OCI-LY1 (cell line): ENCODE results near the gene SIRT1.

Experiments used
- CTCF ChIP-seq: fragments of 200-600 bp; sonication (generic), shearing (Covaris generic); IDR thresholded peaks from 2 replicates; pipeline ENCODE4 v1.5.1; 2017; ENCODE audit warnings: mild to moderate bottlenecking, antibody characterized with exemption, low read length, moderate library complexity, mixed read lengths
- EZH2 ChIP-seq: fragments of 200-600 bp; sonication (generic), shearing (Covaris generic); IDR thresholded peaks from 2 replicates; pipeline ENCODE4 v1.8.0; 2017; ENCODE audit warnings: borderline replicate concordance, mixed run types, mild to moderate bottlenecking, antibody characterized with exemption, low read length, moderate library complexity, mixed read lengths

- TF ChIP-seq CTCF: no peak
- TF ChIP-seq EZH2: no peak
Measured at GRCh38 chr10:67923551-67923950, 39.1 kb downstream of the SIRT1 start.
